ENCODE measurements around the gene SHMT2. TPM values are rescaled to one million over a fixed set of nuclear protein-coding genes. Genes with fewer than 3 reads are reported as not detected.

The SHMT2 gene
- total and polyA plus RNA-seq, 9 of the 15 experiments (the other 6 are each of a cell fraction or from before 2014, with no cell fraction given) = 46.1 to 319 (median 115) TPM

DNA sequence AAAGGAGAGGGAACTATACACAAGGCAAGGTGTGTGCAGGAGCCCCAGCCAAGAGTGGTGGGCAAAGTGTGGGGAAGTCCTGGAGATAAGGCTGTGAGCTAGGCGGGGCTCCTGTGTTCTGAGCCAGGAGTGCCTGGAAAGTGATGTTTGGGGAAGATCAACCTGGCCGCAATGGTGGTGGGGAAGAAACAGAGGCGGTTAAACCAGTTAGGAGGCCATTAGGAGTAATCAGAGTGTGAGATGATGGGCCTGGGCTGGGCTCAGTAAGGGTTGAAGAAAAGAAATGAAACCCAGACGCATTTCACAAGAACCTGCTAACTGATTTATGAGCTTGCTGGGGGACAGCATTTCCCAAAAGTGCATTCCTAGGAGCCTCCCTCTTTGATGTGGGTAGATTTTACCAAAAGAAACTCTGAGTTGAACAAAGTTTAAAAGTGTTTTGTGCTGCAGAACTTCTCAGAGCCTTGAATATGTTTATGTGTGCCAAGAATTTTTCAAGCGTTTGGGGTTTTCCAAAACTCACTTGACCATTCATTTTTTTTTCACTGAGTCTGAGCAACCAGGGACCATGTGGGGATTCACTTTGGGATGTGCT lies 47.9 kb upstream of the SHMT2 start:
- peaks cover 2% of the 10 kb centered on the region for H3K9me1 ChIP-seq (ENCODE audit: control insufficient read depth, insufficient read depth, low read length)
- H3K36me3 ChIP-seq (ENCODE audit: control insufficient read depth, insufficient read depth, low read length) = no peaks in the 10 kb centered on the region
- no peak overlapping the region for H3K4me3 ChIP-seq
- POLR2A ChIA-PET = interaction anchor here (1.0 kb wide), 2 partner anchors 11 to 48 kb away, joined by 3 to 4 read pairs; partner anchors contain the start of gene SHMT2
- ATAC-seq (no peak), DNase-seq (ENCODE audit: extremely low read depth in 1 of 4, low spot score in 3 of 4) (no peak), FAIRE-seq (no peak)
- H3K4me1 ChIP-seq (replicated peaks in 1 of 2; ENCODE audit: control insufficient read depth in 2 of 2, insufficient read depth in 2 of 2, low read length in 2 of 2) = peaks cover 3 to 43% of the 10 kb centered on the region in 2 experiments; a peak in 3 of 5 replicates
- 0% methylated on average over 5 of the region's 5 CpGs for WGBS (ENCODE audit: insufficient coverage, low coverage, missing lambda C conversion rate)
- peak; percentile 89 for TF ChIP-seq ZNF239 (CRISPR knock-in tag; IDR thresholded peaks at IDR 0.05)
- no peak for TF ChIP-seq PURB (CRISPR knock-in tag; IDR thresholded peaks at IDR 0.05; ENCODE audit: low read depth)
- no peak overlapping the region for H3K4me2 ChIP-seq (ENCODE audit: insufficient read depth, low read length)
- peaks cover 47 to 78% of the 10 kb centered on the region in 2 experiments for H3K27me3 ChIP-seq (ENCODE audit: control insufficient read depth in 2 of 2, insufficient read depth in 2 of 2, low read length in 2 of 2)
- CTCF ChIA-PET (ENCODE audit: low intra/inter-chr PET ratio) = interaction anchor here (2.2 kb wide), 1 partner anchor 112 kb away, joined by 11 read pairs; no protein-coding TSS in a partner anchor
- in situ Hi-C loops (cut with MboI) = loop anchor here (5.0 to 10.0 kb wide), 2 partner anchors 344 to 427 kb away; partner anchors contain the start of gene PRIM1
- H3K27ac ChIP-seq (ENCODE audit: extremely low read depth, low read depth, low read length) = no peak overlapping the region
- H2AFZ ChIP-seq (ENCODE audit: low read depth, low read length) = no peak overlapping the region
- H3K9ac ChIP-seq (ENCODE audit: insufficient read depth in 1 of 2, low read depth in 2 of 2, low read length in 2 of 2) = no peak overlapping the region; a peak in 1 of 4 replicates
- intact Hi-C loops (cut with micrococcal nuclease) = loop anchor here (2.0 kb wide), 2 partner anchors 113 to 173 kb away; no protein-coding TSS in a partner anchor
- no peaks in the 10 kb centered on the region for H3K9me3 ChIP-seq (replicated peaks; ENCODE audit: control insufficient read depth, insufficient read depth, low read depth, low read length)
- no peaks in the 10 kb centered on the region for H3K79me2 ChIP-seq (ENCODE audit: control insufficient read depth, insufficient read depth, low read length)
- BruUV-seq (replicated peaks) = no TSS peak
- peaks cover 14% of the 10 kb centered on the region for H4K20me1 ChIP-seq (replicated peaks; ENCODE audit: control insufficient read depth, insufficient read depth, low read length)

DNA sequence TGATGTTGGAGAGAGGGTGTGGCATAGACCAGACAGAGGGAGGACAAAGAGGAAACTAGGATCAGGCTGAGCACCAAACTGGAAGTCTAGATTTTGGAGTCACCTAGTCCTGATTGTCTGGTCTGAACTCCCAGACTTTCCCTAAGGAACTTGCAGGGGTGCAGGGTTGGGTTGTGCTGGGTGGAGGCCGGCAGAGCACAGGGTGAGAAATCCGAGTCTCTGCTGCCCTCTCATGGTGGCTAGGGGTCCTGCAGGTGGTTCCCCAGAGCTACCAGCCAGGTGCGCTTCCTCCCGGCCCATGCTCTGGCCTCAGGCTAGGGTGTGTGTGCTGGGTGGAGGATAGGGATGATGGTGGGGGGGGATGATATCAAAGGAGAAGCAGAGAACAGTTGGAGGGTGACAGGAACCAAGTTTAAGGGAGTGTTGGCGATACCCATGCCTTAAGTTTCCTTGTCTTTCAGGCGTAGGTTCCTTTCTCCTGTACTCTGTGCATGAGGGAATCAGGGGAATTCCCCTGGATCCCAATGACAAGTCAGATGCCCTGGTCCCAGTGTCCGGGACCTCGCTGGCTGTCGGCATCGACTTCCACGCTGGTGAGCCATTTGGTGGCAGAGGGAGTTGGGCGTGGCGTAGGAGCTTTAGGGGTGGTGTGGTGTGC lies 46.5 kb upstream of the SHMT2 start:
- peak; percentile 96 for FAIRE-seq
- peak; percentile 78 to 92 (median 90) for DNase-seq (ENCODE audit: extremely low read depth in 1 of 4, low spot score in 3 of 4)
- no peak overlapping the region for H3K4me3 ChIP-seq
- H3K9me3 ChIP-seq (replicated peaks; ENCODE audit: control insufficient read depth, insufficient read depth, low read depth, low read length) = no peaks in the 10 kb centered on the region
- H3K36me3 ChIP-seq (ENCODE audit: control insufficient read depth, insufficient read depth, low read length) = no peaks in the 10 kb centered on the region
- WGBS (ENCODE audit: insufficient coverage, low coverage, missing lambda C conversion rate) = 8% methylated on average over 13 of the region's 13 CpGs
- no peak overlapping the region for H3K4me2 ChIP-seq (ENCODE audit: insufficient read depth, low read length)
- H3K27ac ChIP-seq (ENCODE audit: extremely low read depth, low read depth, low read length) = no peak overlapping the region
- intact Hi-C loops (cut with micrococcal nuclease) = loop anchor here (1.0 to 2.0 kb wide), 3 partner anchors 59 to 174 kb away; no protein-coding TSS in a partner anchor
- peaks cover 56 to 86% of the 10 kb centered on the region in 2 experiments for H3K27me3 ChIP-seq (ENCODE audit: control insufficient read depth in 2 of 2, insufficient read depth in 2 of 2, low read length in 2 of 2)
- ATAC-seq = peak; percentile 95
- H2AFZ ChIP-seq (ENCODE audit: low read depth, low read length) = no peak overlapping the region
- H3K4me1 ChIP-seq (replicated peaks in 1 of 2; ENCODE audit: control insufficient read depth in 2 of 2, insufficient read depth in 2 of 2, low read length in 2 of 2) = peaks cover under 1 to 38% of the 10 kb centered on the region in 2 experiments; a peak in 3 of 5 replicates
- H3K9ac ChIP-seq (ENCODE audit: insufficient read depth in 1 of 2, low read depth in 2 of 2, low read length in 2 of 2) = no peak overlapping the region
- H3K79me2 ChIP-seq (ENCODE audit: control insufficient read depth, insufficient read depth, low read length) = no peaks in the 10 kb centered on the region
- peaks cover 2% of the 10 kb centered on the region for H3K9me1 ChIP-seq (ENCODE audit: control insufficient read depth, insufficient read depth, low read length)
- POLR2A ChIA-PET = interaction anchor here (0.6 to 1.3 kb wide), 4 partner anchors 34 to 370 kb away, joined by 3 to 5 read pairs (median 4); partner anchors contain the start of gene NEMP1
- in situ Hi-C loops (cut with MboI) = loop anchor here (5.0 to 10.0 kb wide), 2 partner anchors 346 to 428 kb away; partner anchors contain the start of gene PRIM1
- no TSS peak for BruUV-seq (replicated peaks)
- peaks cover 14% of the 10 kb centered on the region for H4K20me1 ChIP-seq (replicated peaks; ENCODE audit: control insufficient read depth, insufficient read depth, low read length)
- CTCF ChIA-PET (ENCODE audit: low intra/inter-chr PET ratio) = interaction anchor here (0.8 to 2.2 kb wide), 5 partner anchors 56 to 174 kb away, joined by 4 to 12 read pairs (median 9); no protein-coding TSS in a partner anchor
- peak; percentile 4 to 50; a peak in 2 of 4 replicates for TF ChIP-seq MAZ (CRISPR knock-in tag; conservative IDR thresholded peaks at IDR 0.05 in 1 of 2, IDR thresholded peaks at IDR 0.05 in 1 of 2)
- TF ChIP-seq RNF2 (IDR thresholded peaks at IDR 0.05) = no peak
- TF ChIP-seq EGR1 (conservative IDR thresholded peaks at IDR 0.05) = no peak
- no peak for TF ChIP-seq PTBP1 (IDR thresholded peaks at IDR 0.05; ENCODE audit: low read depth, low read length)
- TF ChIP-seq FOXM1 (IDR thresholded peaks at IDR 0.05; ENCODE audit: low read depth) = no peak
- no peak for TF ChIP-seq FOXM1 (CRISPR knock-in tag; IDR thresholded peaks at IDR 0.05; ENCODE audit: low read depth)
- TF ChIP-seq, protein P1, sequence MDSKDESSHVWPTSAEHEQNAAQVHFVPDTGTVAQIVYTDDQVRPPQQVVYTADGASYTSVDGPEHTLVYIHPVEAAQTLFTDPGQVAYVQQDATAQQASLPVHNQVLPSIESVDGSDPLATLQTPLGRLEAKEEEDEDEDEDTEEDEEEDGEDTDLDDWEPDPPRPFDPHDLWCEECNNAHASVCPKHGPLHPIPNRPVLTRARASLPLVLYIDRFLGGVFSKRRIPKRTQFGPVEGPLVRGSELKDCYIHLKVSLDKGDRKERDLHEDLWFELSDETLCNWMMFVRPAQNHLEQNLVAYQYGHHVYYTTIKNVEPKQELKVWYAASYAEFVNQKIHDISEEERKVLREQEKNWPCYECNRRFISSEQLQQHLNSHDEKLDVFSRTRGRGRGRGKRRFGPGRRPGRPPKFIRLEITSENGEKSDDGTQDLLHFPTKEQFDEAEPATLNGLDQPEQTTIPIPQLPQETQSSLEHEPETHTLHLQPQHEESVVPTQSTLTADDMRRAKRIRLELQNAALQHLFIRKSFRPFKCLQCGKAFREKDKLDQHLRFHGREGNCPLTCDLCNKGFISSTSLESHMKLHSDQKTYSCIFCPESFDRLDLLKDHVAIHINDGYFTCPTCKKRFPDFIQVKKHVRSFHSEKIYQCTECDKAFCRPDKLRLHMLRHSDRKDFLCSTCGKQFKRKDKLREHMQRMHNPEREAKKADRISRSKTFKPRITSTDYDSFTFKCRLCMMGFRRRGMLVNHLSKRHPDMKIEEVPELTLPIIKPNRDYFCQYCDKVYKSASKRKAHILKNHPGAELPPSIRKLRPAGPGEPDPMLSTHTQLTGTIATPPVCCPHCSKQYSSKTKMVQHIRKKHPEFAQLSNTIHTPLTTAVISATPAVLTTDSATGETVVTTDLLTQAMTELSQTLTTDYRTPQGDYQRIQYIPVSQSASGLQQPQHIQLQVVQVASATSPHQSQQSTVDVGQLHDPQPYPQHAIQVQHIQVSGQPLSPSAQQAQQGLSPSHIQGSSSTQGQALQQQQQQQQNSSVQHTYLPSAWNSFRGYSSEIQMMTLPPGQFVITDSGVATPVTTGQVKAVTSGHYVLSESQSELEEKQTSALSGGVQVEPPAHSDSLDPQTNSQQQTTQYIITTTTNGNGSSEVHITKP (IDR thresholded peaks at IDR 0.05; ENCODE audit: partially characterized antibody) = no peak
- TF ChIP-seq MXI1 (IDR thresholded peaks at IDR 0.05; ENCODE audit: low read depth, low read length) = no peak
- no peak for TF ChIP-seq ZNF316 (IDR thresholded peaks at IDR 0.05)

Data from K562 (cell line).